ENCODE results near the gene SELENOO.

SELENOO gene

GRCh38 chr22:50218153-50218995, 17.6 kb downstream of the SELENOO start:
- no peak for DNase-seq

GRCh38 chr22:50218996-50219727, 18.4 kb downstream of the SELENOO start:
- peak; percentile 48 for DNase-seq

GRCh38 chr22:50219800-50220602, 19.2 kb downstream of the SELENOO start:
- no peak for DNase-seq

- no peak for DNase-seq
Measured at GRCh38 chr22:50220603-50221409, 20.0 kb downstream of the SELENOO start.

GRCh38 chr22:50221410-50222300, 20.8 kb downstream of the SELENOO start:
- no peak for DNase-seq

GRCh38 chr22:50222508-50222907, 21.7 kb downstream of the SELENOO start:
- no peak for DNase-seq

- DNase-seq, result no peak
Measured at GRCh38 chr22:50224071-50224470, 23.3 kb downstream of the SELENOO start.

- no peak for DNase-seq
Measured at GRCh38 chr22:50225200-50225969, 24.6 kb downstream of the SELENOO start.

GRCh38 chr22:50226063-50226874, 25.5 kb downstream of the SELENOO start:
- no peak for DNase-seq

- no peak for DNase-seq
Measured at GRCh38 chr22:50226875-50227165, 26.0 kb downstream of the SELENOO start.

GRCh38 chr22:50227579-50228215, 26.9 kb downstream of the SELENOO start:
- DNase-seq, result no peak

- no peak for DNase-seq
Measured at GRCh38 chr22:50228366-50228765, 27.6 kb downstream of the SELENOO start.

- no peak for DNase-seq
Measured at GRCh38 chr22:50229370-50229769, 28.6 kb downstream of the SELENOO start.

GRCh38 chr22:50232481-50233151, 31.8 kb downstream of the SELENOO start:
- no peak for DNase-seq

- DNase-seq, result no peak
Measured at GRCh38 chr22:50233223-50233622, 32.4 kb downstream of the SELENOO start.

GRCh38 chr22:50236731-50237409, 36.1 kb downstream of the SELENOO start:
- peak; percentile 24 for DNase-seq

GRCh38 chr22:50238755-50239154, 37.9 kb downstream of the SELENOO start:
- no peak for DNase-seq

GRCh38 chr22:50242406-50242949, 41.7 kb downstream of the SELENOO start:
- no peak for DNase-seq

Measured in suppressor macrophage treated with lipopolysaccharide for 4 hours (primary cell).